ENCODE measurements around the gene ANO6.

DNA sequence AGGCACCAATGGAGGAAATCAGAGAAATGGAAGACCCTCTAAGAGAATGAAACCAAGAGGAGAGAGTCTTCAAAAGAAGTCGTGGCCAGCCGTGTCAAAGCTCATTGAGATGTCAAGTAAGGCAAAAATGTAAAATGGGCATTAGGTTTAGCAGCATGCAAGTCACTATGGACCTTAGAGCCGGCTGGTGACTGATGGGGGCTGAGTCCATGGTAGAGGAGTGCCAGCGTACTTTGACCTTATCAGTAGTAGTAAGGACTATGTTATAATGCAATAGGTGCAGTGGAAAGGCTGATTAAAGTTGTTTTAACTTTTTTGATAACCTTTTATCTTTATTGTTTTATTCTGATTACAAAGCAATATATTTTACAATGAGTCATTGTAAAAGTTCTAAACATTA is 66.5 kb downstream of the ANO6 start:
- TF ChIP-seq, protein P1, sequence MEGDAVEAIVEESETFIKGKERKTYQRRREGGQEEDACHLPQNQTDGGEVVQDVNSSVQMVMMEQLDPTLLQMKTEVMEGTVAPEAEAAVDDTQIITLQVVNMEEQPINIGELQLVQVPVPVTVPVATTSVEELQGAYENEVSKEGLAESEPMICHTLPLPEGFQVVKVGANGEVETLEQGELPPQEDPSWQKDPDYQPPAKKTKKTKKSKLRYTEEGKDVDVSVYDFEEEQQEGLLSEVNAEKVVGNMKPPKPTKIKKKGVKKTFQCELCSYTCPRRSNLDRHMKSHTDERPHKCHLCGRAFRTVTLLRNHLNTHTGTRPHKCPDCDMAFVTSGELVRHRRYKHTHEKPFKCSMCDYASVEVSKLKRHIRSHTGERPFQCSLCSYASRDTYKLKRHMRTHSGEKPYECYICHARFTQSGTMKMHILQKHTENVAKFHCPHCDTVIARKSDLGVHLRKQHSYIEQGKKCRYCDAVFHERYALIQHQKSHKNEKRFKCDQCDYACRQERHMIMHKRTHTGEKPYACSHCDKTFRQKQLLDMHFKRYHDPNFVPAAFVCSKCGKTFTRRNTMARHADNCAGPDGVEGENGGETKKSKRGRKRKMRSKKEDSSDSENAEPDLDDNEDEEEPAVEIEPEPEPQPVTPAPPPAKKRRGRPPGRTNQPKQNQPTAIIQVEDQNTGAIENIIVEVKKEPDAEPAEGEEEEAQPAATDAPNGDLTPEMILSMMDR (IDR thresholded peaks at IDR 0.05), result no peak
- TF ChIP-seq ZNF219 (CRISPR knock-in tag; IDR thresholded peaks at IDR 0.05; ENCODE audit: borderline replicate concordance), result no peak

All from WTC11 (cell line).